COR-L47 (cell line): Measurements from ENCODE around the gene MUC5AC.
"Not testable (repeated sequence)": the region's sequence is repeated elsewhere in the genome, so short reads cannot be mapped to it uniquely, and the experiment has no call there.

Experiments used
- DNase-seq: peaks from one replicate; lab custom pipeline; 2025; lab: John Stamatoyannopoulos, UW

The MUC5AC gene

DNA sequence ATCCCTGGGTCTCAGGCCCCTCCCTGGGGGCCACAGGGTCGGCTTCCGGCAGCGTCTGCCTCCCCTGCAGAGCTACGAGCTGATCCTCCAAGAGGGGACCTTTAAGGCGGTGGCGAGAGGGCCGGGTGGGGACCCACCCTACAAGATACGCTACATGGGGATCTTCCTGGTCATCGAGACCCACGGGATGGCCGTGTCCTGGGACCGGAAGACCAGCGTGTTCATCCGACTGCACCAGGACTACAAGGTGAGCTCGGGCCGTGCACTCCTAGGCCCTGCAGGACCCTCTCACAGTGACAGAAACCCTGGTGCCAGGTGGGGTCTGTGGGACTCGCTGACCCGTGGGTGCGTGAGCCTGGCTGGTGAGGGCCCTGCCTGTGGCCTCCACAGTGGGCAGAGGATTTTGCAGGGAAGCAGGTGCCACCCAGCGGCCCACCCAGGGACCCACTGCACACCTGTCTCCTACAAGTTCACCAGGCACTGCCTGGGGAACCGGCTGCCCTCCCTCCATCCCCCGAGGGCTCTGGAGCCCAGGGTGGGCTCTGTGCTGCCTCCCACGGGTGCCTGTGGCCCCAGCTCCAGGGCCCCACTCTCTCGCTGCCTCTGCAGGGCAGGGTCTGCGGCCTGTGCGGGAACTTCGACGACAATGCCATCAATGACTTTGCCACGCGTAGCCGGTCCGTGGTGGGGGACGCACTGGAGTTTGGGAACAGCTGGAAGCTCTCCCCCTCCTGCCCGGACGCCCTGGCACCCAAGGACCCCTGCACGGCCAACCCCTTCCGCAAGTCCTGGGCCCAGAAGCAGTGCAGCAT lies 78.8 kb downstream of the MUC5AC start:
- DNase-seq: no peak

DNA sequence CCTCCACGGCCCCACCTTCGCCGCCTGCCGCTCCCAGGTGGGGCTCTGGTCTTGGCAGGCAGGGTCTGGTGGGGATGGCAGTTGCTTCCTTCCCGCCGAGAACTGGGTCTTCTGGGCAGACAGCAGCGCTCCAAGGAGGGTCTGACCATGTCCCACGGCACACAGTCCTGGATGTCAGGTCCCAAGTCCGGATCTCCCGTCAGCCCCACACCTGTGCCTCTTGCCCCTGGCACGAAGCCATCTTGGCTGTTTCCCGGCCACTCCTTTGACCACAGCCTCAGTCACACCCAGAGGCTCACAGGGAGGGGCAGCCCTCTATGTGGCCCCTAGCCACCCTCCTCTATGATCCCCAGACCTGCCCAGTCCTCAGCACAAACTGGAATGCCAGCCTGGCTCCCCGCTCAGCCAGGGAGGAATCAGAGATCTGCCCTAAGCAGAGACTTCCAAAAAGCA lies 79.4 kb downstream of the MUC5AC start:
- no peak for DNase-seq

DNA sequence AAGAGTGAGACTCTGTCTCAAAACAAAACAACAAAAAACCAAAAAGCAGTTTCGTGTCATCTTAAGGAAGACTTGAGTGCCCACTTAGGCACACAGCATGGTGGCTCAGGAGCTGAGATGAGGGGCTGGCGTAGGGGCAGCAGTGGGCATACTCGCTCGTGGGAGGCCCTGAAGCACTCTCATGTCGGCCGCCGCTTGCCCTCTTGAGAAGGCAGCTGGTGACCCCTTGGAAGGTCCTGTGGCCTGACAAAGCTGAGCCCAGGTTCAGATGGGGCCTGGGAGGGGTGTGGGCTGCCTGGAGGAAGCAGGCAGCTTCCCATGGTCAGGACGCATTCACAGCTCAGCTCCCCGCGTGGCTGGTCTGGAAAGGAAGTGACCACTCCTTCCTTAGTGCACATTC lies 80.1 kb downstream of the MUC5AC start:
- no peak for DNase-seq

DNA sequence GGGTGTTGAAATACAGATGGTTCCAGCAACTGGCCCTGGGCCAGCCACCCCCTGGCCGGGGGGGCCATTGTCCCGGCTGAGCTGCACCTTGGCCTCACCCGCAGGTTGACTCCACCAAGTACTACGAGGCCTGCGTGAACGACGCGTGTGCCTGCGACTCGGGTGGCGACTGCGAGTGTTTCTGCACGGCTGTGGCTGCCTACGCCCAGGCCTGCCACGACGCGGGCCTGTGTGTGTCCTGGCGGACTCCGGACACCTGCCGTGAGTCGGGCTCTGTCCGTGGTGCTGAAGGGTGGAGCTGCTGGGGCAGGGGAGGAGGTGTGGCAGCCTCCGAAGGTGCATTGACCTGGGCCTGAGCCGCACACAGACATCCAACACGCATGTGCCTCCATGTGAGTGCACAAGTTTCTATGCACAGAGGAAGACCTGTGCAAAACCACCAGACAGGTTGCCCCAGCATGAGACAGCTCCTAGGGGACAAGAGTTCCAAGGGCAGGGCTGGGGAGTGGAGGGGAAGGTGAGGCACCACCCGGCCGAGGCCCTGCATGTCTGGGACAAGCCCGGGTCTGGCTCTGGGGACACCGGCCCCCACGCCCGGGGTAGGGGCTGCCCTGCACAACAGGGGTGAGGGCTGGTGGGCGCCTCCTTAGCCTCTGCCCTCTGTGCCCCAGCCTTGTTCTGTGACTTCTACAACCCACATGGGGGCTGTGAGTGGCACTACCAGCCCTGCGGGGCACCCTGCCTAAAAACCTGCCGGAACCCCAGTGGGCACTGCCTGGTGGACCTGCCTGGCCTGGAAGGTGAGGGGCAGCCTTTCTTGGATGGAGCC lies 81.2 kb downstream of the MUC5AC start:
- no peak for DNase-seq

DNA sequence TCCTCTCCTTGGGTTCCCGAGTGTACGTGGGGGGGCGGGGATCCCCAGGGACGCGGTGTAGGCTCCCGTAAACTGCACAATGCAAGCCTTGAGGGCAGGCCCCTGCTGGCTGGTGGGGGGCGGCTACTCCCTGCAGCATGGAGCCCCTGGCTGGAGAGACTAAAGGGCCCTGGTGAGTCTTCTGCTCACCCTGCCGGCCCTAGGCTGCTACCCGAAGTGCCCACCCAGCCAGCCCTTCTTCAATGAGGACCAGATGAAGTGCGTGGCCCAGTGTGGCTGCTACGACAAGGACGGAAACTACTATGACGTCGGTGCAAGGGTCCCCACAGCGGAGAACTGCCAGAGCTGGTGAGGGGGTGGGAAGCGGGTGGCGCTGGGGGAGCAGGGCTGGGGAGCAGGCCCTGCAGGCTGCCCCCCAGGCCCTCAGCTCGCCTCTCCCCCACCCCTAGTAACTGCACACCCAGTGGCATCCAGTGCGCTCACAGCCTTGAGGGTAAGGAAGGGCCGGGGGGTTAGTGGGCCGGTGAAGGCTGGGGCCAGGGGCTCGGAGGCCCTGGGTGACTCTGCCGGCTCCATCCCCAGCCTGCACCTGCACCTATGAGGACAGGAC lies 81.9 kb downstream of the MUC5AC start:
- DNase-seq: no peak

DNA sequence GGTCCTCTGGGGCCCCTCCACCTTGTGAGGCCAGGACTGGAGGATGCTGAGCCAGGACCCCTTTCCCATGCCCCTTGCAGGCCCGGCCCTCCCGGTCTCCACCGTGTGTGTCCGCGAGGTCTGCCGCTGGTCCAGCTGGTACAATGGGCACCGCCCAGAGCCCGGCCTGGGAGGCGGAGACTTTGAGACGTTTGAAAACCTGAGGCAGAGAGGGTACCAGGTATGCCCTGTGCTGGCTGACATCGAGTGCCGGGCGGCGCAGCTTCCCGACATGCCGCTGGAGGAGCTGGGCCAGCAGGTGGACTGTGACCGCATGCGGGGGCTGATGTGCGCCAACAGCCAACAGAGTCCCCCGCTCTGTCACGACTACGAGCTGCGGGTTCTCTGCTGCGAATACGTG lies 83.0 kb downstream of the MUC5AC start:
- no peak for DNase-seq

DNA sequence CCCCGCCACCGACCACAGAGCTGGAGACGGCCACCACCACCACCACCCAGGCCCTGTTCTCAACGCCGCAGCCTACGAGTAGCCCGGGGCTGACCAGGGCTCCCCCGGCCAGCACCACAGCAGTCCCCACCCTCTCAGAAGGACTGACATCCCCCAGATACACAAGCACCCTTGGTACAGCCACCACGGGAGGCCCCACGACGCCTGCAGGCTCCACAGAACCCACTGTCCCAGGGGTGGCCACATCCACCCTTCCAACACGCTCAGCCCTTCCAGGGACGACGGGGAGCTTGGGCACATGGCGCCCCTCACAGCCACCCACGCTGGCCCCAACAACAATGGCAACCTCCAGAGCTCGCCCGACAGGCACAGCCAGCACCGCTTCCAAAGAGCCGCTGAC lies 84.0 kb downstream of the MUC5AC start:
- DNase-seq: no peak

DNA sequence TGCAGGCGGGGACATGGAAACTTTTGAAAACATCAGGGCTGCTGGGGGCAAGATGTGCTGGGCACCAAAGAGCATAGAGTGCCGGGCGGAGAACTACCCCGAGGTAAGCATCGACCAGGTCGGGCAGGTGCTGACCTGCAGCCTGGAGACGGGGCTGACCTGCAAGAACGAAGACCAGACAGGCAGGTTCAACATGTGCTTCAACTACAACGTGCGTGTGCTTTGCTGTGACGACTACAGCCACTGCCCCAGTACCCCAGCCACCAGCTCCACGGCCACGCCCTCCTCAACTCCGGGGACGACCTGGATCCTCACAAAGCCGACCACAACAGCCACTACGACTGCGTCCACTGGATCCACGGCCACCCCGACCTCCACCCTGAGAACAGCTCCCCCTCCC lies 84.5 kb downstream of the MUC5AC start:
- DNase-seq: no peak

DNA sequence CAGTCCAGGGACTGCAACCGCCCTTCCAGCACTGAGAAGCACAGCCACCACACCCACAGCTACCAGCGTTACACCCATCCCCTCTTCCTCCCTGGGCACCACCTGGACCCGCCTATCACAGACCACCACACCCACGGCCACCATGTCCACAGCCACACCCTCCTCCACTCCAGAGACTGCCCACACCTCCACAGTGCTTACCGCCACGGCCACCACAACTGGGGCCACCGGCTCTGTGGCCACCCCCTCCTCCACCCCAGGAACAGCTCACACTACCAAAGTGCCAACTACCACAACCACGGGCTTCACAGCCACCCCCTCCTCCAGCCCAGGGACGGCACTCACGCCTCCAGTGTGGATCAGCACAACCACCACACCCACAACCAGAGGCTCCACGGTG lies 85.0 kb downstream of the MUC5AC start:
- not testable (repeated sequence) for DNase-seq

DNA sequence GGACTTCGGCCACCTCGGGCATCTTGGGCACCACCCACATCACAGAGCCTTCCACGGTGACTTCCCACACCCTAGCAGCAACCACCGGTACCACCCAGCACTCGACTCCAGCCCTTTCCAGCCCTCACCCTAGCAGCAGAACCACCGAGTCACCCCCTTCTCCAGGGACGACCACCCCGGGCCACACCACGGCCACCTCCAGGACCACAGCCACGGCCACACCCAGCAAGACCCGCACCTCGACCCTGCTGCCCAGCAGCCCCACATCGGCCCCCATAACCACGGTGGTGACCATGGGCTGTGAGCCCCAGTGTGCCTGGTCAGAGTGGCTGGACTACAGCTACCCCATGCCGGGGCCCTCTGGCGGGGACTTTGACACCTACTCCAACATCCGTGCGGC lies 85.8 kb downstream of the MUC5AC start:
- not testable (repeated sequence) for DNase-seq

DNA sequence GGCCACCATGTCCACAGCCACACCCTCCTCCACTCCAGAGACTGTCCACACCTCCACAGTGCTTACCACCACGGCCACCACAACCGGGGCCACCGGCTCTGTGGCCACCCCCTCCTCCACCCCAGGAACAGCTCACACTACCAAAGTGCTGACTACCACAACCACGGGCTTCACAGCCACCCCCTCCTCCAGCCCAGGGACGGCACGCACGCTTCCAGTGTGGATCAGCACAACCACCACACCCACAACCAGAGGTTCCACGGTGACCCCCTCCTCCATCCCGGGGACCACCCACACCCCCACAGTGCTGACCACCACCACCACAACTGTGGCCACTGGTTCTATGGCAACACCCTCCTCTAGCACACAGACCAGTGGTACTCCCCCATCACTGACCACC lies 86.8 kb downstream of the MUC5AC start:
- DNase-seq: not testable (repeated sequence)

DNA sequence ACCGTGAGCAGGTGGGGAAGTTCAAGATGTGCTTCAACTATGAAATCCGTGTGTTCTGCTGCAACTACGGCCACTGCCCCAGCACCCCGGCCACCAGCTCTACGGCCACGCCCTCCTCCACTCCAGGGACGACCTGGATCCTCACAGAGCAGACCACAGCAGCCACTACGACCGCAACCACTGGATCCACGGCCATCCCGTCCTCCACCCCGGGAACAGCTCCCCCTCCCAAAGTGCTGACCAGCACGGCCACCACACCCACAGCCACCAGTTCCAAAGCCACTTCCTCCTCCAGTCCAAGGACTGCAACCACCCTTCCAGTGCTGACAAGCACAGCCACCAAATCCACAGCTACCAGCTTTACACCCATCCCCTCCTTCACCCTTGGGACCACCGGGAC lies 88.0 kb downstream of the MUC5AC start:
- not testable (repeated sequence) for DNase-seq

DNA sequence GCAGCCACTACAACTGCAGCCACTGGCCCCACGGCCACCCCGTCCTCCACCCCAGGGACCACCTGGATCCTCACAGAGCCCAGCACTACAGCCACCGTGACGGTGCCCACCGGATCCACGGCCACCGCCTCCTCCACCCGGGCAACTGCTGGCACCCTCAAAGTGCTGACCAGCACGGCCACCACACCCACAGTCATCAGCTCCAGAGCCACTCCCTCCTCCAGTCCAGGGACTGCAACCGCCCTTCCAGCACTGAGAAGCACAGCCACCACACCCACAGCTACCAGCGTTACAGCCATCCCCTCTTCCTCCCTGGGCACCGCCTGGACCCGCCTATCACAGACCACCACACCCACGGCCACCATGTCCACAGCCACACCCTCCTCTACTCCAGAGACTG lies 88.5 kb downstream of the MUC5AC start:
- not testable (repeated sequence) for DNase-seq

DNA sequence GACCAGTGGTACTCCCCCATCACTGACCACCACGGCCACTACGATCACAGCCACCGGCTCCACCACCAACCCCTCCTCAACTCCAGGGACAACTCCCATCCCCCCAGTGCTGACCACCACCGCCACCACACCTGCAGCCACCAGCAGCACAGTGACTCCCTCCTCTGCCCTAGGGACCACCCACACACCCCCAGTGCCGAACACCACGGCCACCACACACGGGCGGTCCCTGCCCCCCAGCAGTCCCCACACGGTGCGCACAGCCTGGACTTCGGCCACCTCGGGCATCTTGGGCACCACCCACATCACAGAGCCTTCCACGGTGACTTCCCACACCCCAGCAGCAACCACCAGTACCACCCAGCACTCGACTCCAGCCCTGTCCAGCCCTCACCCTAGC lies 89.3 kb downstream of the MUC5AC start:
- DNase-seq: not testable (repeated sequence)

DNA sequence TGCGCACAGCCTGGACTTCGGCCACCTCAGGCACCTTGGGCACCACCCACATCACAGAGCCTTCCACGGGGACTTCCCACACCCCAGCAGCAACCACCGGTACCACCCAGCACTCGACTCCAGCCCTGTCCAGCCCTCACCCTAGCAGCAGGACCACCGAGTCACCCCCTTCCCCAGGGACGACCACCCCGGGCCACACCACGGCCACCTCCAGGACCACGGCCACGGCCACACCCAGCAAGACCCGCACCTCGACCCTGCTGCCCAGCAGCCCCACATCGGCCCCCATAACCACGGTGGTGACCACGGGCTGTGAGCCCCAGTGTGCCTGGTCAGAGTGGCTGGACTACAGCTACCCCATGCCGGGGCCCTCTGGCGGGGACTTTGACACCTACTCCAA lies 91.2 kb downstream of the MUC5AC start:
- not testable (repeated sequence) for DNase-seq

DNA sequence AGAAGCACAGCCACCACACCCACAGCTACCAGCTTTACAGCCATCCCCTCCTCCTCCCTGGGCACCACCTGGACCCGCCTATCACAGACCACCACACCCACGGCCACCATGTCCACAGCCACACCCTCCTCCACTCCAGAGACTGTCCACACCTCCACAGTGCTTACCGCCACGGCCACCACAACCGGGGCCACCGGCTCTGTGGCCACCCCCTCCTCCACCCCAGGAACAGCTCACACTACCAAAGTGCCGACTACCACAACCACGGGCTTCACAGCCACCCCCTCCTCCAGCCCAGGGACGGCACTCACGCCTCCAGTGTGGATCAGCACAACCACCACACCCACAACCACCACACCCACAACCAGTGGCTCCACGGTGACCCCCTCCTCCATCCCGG lies 92.7 kb downstream of the MUC5AC start:
- DNase-seq: not testable (repeated sequence)
